GM12872 (cell line): ENCODE data around the gene TMX1.

Experiments used
- TF ChIP-seq, protein P1 (sequence below): IDR thresholded peaks from 3 replicates; pipeline ENCODE4 v1.5.1; 2011; ENCODE audit warnings: low read depth, mild to moderate bottlenecking, low read length, moderate library complexity; ENCODE audit not compliant: insufficient read depth

Gene TMX1

GRCh38 chr14:51224551-51224950 lies 15.5 kb upstream of the TMX1 start:
- TF ChIP-seq, protein P1, sequence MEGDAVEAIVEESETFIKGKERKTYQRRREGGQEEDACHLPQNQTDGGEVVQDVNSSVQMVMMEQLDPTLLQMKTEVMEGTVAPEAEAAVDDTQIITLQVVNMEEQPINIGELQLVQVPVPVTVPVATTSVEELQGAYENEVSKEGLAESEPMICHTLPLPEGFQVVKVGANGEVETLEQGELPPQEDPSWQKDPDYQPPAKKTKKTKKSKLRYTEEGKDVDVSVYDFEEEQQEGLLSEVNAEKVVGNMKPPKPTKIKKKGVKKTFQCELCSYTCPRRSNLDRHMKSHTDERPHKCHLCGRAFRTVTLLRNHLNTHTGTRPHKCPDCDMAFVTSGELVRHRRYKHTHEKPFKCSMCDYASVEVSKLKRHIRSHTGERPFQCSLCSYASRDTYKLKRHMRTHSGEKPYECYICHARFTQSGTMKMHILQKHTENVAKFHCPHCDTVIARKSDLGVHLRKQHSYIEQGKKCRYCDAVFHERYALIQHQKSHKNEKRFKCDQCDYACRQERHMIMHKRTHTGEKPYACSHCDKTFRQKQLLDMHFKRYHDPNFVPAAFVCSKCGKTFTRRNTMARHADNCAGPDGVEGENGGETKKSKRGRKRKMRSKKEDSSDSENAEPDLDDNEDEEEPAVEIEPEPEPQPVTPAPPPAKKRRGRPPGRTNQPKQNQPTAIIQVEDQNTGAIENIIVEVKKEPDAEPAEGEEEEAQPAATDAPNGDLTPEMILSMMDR, result no peak

DNA sequence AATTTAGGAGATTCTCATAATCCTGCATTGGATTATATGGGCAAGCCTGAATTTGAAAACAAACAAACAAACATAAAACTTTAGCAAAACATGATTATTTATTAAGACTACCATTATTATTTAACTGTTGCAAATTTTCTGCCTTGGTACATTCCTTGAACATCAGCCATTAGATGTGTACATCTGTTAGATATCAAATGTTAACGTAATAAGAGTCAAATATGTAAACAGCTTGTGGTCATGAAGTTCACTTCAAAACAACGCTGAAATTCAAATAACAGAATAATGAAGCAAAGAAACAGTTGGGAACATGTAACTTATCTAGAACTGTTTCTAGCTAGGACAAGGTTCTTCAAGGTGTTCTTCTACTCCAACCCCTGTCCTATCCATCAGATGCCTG lies 14.3 kb upstream of the TMX1 start:
- TF ChIP-seq, protein P1, result no peak

DNA sequence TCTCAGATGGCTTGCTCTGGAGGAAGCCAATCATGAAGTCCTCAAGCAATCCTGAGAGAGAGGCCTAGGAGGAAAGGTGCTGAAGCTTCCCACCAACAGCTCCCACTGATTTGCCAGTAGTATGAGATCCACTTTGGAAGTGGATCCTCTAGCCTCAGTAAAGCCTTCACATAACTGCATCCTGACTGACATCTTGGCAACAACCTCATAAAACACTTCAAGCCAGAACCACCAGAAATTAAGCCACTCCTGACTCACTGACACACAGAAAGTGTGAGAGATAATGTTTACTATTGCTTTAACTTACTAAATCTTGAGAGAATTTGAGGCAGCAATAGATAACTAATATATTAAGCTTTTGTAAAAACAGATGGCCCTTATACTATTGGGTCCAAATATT lies 11.7 kb upstream of the TMX1 start:
- TF ChIP-seq, protein P1, result no peak

GRCh38 chr14:51228890-51229289 lies 11.2 kb upstream of the TMX1 start:
- TF ChIP-seq, protein P1, result no peak

- TF ChIP-seq, protein P1, result no peak
These were observed 3.7 kb upstream of the TMX1 start for GRCh38 chr14:51236314-51236713.

GRCh38 chr14:51240804-51241380 lies 845 bp downstream of the TMX1 start:
- TF ChIP-seq, protein P1, result no peak

- TF ChIP-seq, protein P1, result 0 out of 3 replicates have a peak, but pooled peaks have one; percentile 29
These were observed 2.8 kb downstream of the TMX1 start for GRCh38 chr14:51242545-51243490.
